GM18505 (cell line): ENCODE data around the gene SIK3.

Experiments
- ATAC-seq: cut with Tn5 transposase; IDR thresholded peaks from one replicate; pipeline ENCODE4 v1.9.1; 2021; ENCODE audit not compliant: unreplicated experiment
- POLR2A ChIP-seq: IDR thresholded peaks from 4 replicates; pipeline ENCODE4 v1.6.1; 2011; ENCODE audit warnings: borderline replicate concordance; ENCODE audit not compliant: insufficient read depth, insufficient read length; ENCODE audit errors: extremely low read depth

Gene SIK3

GRCh38 chr11:116986521-116987105 lies 111.6 kb downstream of the SIK3 start:
- ATAC-seq = no peak
- TF ChIP-seq POLR2A = no peak

- no peak for ATAC-seq
Observed at GRCh38 chr11:116984589-116984988, 113.6 kb downstream of the SIK3 start.

GRCh38 chr11:116984186-116984585 lies 114.0 kb downstream of the SIK3 start:
- TF ChIP-seq POLR2A = no peak
- no peak for ATAC-seq

More at GRCh38 chr11:116984589-116984988, 113.6 kb downstream of the SIK3 start:
- TF ChIP-seq POLR2A = no peak

GRCh38 chr11:116981266-116981885 lies 116.9 kb downstream of the SIK3 start:
- no peak for TF ChIP-seq POLR2A
- no peak for ATAC-seq

- ATAC-seq = peak; percentile 95
- no peak for TF ChIP-seq POLR2A
Observed at GRCh38 chr11:116980136-116980793, 118.0 kb downstream of the SIK3 start.

DNA sequence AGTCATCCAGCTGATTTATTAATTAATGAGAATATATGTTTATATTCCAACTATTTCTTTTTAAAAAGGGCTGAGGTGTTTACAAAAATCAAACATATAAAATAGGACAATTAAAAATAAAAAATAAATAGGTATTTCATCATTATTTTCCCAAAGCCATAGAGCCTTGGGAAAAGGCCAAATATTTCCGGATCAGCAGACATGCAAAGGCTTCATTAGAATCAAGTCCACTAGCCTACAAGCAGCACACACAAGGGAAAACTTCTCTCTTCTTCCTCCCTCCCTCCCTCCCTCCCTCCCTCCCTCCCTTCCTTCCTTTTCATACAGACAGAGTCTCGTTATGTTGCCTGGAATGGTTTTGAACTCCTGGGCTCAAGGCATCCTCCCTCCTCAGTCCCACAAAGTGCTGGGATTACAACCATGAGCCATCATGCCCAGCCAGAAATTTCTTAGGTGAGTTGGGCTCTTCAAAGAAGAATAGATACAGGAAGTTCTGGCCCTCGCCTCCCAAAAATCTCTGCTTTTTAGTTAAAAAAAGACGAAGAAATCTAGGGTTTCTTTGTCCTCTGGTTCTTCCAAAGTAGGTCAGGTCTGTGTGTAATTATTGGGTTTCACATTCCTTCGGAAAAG lies 121.2 kb downstream of the SIK3 start:
- no peak for ATAC-seq
- TF ChIP-seq POLR2A = no peak

DNA sequence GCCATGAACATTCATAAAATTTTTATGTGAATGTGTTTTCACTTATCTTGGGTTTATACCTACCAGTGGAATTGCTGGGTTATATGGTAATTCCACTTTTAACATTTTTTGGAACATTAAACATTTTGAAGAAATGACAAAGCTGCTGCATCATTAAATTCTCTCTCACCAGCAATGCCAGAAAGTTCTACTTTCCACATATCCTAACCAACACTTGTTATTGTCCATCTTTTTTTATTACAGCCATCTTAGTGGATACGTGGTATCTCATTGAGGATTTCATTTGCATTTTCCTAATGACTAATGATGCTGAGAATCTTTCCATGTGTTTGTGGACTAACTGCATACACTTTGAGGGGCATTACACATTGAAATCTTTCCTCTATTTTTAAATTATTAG lies 122.6 kb downstream of the SIK3 start:
- ATAC-seq = no peak
- TF ChIP-seq POLR2A = no peak

DNA sequence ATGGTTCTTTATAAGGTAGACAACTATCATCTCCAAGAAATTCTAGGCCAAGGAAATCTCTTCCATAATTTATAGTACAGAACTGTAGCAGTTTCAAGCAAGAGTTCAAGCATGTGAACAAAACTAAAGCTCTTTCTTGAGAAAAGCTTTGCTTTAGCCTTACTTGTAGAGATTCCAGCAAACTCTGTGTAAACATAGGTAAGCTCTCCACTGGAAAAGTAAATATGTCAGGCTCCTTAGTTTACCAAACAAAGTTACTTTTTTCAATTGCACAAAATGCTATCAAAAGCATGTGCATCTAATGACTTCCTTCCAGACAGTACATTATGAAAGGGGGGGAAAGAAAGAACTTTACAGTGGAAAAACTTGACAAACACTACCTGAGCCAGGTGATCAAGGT lies 125.0 kb downstream of the SIK3 start:
- no peak for ATAC-seq
- TF ChIP-seq POLR2A = no peak

GRCh38 chr11:116972691-116973090 lies 125.5 kb downstream of the SIK3 start:
- no peak for ATAC-seq
- no peak for TF ChIP-seq POLR2A

DNA sequence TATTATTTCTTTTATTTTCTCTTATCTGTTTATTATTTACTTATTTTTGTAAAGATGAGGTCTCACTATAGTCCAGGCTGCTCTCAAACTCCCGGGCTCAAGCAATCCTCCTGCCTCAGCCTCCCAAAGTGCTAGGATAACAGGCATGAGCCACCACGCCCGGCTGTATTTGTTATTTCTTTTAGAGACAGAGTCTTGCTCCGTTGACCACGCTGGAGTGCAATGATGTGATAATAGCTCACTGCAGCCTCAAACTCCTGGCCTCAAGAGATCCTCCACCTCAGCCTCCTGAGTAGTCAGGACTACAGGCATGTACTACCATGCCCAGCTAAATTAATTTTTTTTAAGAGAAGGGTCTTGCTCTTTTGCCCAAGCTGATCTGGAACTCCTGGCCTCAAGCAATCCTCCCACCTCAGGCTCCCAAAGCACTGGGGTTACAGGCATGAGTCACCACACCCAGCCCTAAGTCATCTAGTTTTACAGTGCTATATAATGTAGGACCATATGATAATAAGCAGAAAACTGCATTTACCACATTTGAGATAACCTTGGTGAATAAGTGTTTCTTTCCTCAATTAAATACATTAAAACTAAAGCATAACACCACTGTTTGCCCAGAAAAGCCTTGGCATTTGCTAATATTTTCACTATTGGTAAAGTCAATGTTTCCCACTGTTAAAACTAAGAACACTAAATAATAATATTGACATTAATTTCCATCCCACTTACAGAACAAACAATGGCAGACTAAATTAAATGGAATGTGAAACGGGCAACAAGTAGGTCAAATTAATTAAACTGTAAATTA lies 127.5 kb downstream of the SIK3 start:
- ATAC-seq = no peak
- TF ChIP-seq POLR2A = no peak

- ATAC-seq = no peak
- no peak for TF ChIP-seq POLR2A
Observed at GRCh38 chr11:116969694-116970093, 128.5 kb downstream of the SIK3 start.

- TF ChIP-seq POLR2A = no peak
- ATAC-seq = no peak
Observed at GRCh38 chr11:116964269-116964668, 134.0 kb downstream of the SIK3 start.

GRCh38 chr11:116963813-116964212 lies 134.4 kb downstream of the SIK3 start:
- no peak for ATAC-seq
- TF ChIP-seq POLR2A = no peak

DNA sequence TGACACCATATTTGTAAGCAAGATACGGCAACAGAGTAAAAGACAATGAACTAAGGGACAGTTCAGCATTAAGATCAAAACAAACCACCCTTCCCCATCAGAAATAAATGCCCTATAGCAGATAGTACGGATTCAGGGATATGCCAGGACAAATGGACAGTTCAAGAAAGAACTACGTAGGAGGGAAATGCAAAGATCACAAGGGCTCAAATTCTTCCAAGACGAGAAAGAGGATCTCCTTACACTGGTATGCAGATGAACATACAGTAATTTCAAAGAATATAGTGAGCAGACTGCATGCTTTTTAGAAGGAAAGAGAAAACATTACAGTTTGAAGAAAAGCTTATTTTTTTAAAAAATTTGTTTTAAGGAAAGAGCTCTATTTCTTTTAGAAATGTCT lies 136.1 kb downstream of the SIK3 start:
- no peak for ATAC-seq
- TF ChIP-seq POLR2A = no peak

GRCh38 chr11:116960930-116961329 lies 137.3 kb downstream of the SIK3 start:
- TF ChIP-seq POLR2A = no peak
- ATAC-seq = no peak
